ENCODE measurements around the gene ANXA4.

- TF ChIP-seq POLR2AphosphoS5 (IDR thresholded peaks at IDR 0.05; ENCODE audit: borderline replicate concordance, low read depth, low read length), result no peak
- no peak for TF ChIP-seq EZH2 (IDR thresholded peaks at IDR 0.05)
Observed at GRCh38 chr2:69721022-69721421, 20.9 kb upstream of the ANXA4 start.

Data from SK-N-MC (cell line).